Skeletal muscle tissue (tissue), 4 donors: ENCODE results near the gene OPN4. TPM values are rescaled to one million over a fixed set of nuclear protein-coding genes. Genes with fewer than 3 reads are reported as not detected.

Experiments used
- H3K27ac ChIP-seq: one replicate; pipeline ENCODE4 v1.7.0; 2013; ENCODE audit warnings: mild to moderate bottlenecking, low read depth, low read length, inconsistent platforms
- H3K27me3 ChIP-seq, 3 donors: one replicate each; pipeline ENCODE4 v1.7.0; 2013; ENCODE audit warnings: low read length in 3 of 3; ENCODE audit not compliant: control insufficient read depth in 3 of 3, insufficient read depth in 3 of 3
- H3K36me3 ChIP-seq, 3 donors: one replicate each; pipeline ENCODE4 v1.7.0; 2013; ENCODE audit warnings: low read length in 3 of 3; ENCODE audit not compliant: control insufficient read depth in 3 of 3, insufficient read depth in 3 of 3
- H3K4me1 ChIP-seq, 3 donors: one replicate each; pipeline ENCODE4 v1.7.0; 2013; ENCODE audit warnings: low read length in 3 of 3, mild to moderate bottlenecking in 3 of 3; ENCODE audit not compliant: control insufficient read depth in 3 of 3, insufficient read depth in 3 of 3
- H3K4me3 ChIP-seq, 3 donors: one replicate each; pipeline ENCODE4 v1.7.0; 2013; ENCODE audit warnings: low read length in 3 of 3
- H3K9ac ChIP-seq, 3 donors: one replicate each; pipeline ENCODE4 v1.7.0; 2013; ENCODE audit warnings: low read length in 3 of 3, mild to moderate bottlenecking in 3 of 3, moderate library complexity in 2 of 3, low read depth in 1 of 3
- H3K9me3 ChIP-seq, 3 donors: one replicate each; pipeline ENCODE4 v1.7.0; 2013; ENCODE audit warnings: low read length in 3 of 3; ENCODE audit not compliant: control insufficient read depth in 3 of 3
- total RNA-seq: library from RNA; depleted of rRNA; stranded (reverse); fragments of >200 nt; gene quantifications from one replicate; pipeline ENCODE4 v1.2.3, GENCODE V29; 2014
- donor health status: Osteomylitis.

The OPN4 gene
- total RNA-seq, 1 donor from 2014 or later: not detected

GRCh38 chr10:86691333-86692022, 37.1 kb downstream of the OPN4 start:
- Histone ChIP-seq H3K27ac (peak overlapping the region; percentile 56), H3K9ac (peak overlapping the region in 1 of 3 donors; percentile 64), H3K9me3 (no peaks in the 10 kb centered on the region), H3K27me3 (no peaks in the 10 kb centered on the region), H3K36me3 (peaks cover 89 to 90% (median 89%) of the 10 kb centered on the region in 3 donors), H3K4me3 (no peak overlapping the region), H3K4me1 (peaks cover 65 to 100% (median 95%) of the 10 kb centered on the region in 3 donors)

DNA sequence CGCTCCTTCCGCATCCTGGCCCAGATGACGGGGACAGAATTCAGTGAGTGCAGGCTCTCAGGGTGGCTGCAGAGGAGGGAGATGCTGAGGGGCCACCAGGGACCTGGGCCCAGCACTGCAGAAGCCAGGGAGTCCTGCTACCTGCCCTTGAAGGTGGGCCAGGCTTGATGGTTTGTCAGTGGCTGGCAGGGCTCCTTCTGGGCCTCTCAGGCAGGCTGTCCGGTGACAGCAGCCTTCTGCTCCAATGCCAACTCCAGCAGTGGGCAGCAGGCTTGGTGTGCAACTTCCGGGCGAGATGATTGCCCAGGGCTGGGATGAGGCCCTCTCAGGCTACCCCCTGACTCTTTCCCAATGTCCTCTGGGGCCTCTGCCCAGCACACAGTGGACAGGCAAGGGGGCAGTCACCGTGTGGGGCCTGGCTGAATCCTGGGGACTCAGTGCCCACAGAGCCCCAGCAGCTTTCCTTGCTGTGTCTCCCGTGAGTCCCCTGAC, 37.7 kb downstream of the OPN4 start:
- Histone ChIP-seq H3K27me3 (no peaks in the 10 kb centered on the region), H3K36me3 (peaks cover 85 to 91% (median 88%) of the 10 kb centered on the region in 3 donors), H3K4me1 (peaks cover 62 to 99% (median 92%) of the 10 kb centered on the region in 3 donors), H3K4me3 (no peak overlapping the region), H3K9ac (peak overlapping the region in 1 of 3 donors; percentile 64), H3K9me3 (no peaks in the 10 kb centered on the region), H3K27ac (peak overlapping the region; percentile 56)

DNA sequence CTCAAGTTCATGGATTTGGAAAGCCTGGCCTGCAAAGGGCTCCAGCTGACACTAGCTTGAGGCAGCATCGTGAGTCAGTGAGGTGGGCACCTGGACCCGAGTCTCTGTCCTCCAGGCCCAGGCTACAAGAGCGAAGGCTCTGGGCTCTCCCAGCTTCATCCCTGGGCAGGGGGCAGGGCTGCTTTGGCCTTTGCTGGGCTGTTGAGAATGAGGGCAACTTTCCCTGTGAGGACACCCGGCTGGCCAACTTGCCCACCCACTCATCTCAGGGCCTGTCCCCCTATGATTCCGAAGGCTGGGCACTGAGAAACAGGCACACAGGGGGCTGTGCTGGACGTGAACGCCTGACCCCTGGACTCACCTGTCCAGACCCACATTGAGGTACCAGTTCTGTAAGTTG, 38.3 kb downstream of the OPN4 start:
- Histone ChIP-seq H3K36me3 (peaks cover 79 to 86% (median 84%) of the 10 kb centered on the region in 3 donors), H3K4me3 (no peak overlapping the region), H3K9ac (peak overlapping the region in 1 of 3 donors; percentile 64), H3K9me3 (no peaks in the 10 kb centered on the region), H3K27me3 (no peaks in the 10 kb centered on the region), H3K4me1 (peaks cover 57 to 93% (median 86%) of the 10 kb centered on the region in 3 donors), H3K27ac (peak overlapping the region; percentile 56)

DNA sequence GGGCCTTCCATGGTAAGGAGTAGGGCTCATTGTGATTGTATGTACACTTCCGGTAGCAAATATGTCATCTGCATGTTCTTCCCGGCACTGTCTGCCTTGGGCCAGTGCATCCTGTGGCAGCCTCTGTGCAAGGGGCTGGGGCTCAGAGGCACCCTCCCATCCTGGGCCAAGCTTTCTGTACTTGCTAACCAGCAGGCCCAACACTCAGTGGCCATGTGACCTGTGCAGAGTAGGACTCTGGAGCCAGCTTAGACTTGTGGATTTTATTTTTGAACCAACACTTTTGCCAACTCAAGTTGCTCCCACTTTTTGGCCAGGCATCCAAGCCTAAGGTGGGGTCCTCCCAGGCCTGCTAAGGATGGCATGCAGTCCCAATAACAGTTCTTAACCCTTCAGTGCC, 38.9 kb downstream of the OPN4 start:
- H3K9me3 ChIP-seq: no peaks in the 10 kb centered on the region
- H3K27me3 ChIP-seq: no peaks in the 10 kb centered on the region
- H3K27ac ChIP-seq: peak overlapping the region; percentile 56
- peak overlapping the region in 1 of 3 donors; percentile 64 for H3K9ac ChIP-seq
- no peak overlapping the region for H3K4me3 ChIP-seq
- H3K36me3 ChIP-seq: peaks cover 80 to 87% (median 86%) of the 10 kb centered on the region in 3 donors
- H3K4me1 ChIP-seq: peaks cover 51 to 92% (median 82%) of the 10 kb centered on the region in 3 donors

DNA sequence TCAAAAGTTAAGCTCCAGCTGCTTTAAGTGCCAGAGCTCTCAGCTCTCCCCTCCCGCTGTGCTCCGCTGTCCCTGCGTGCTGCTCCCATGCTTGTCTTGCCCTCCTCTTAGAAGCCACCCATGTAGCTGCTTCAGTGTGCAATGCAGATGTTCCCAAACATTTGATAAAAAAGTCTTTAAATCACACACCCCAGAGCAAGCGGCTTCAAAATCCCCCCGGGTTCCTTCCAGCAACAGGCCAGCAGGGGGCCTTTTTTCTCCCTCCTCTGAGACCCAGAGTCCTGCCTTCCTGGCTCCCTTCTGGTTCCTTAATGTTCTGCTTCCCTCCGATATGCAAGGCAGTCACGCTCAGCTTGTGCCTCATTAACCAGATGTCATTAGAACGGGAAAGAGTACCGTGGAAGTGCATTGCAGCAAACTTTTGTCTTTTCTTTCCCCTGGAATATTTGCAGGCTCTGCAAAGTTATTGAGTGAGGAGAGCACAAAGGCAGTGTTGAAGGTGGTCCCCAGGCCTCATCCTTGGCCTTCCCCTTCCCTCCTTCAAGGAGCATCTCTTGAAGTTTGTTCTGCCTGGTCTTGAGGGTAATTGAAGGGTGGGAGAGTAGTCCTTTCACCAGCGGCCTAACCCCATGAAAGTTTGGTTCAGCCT, 39.5 kb downstream of the OPN4 start:
- Histone ChIP-seq H3K9me3 (no peaks in the 10 kb centered on the region), H3K36me3 (peaks cover 84 to 87% (median 86%) of the 10 kb centered on the region in 3 donors), H3K27ac (no peak overlapping the region), H3K9ac (peak overlapping the region in 1 of 3 donors; percentile 64), H3K4me3 (no peak overlapping the region), H3K27me3 (no peaks in the 10 kb centered on the region), H3K4me1 (peaks cover 53 to 92% (median 83%) of the 10 kb centered on the region in 3 donors)

DNA sequence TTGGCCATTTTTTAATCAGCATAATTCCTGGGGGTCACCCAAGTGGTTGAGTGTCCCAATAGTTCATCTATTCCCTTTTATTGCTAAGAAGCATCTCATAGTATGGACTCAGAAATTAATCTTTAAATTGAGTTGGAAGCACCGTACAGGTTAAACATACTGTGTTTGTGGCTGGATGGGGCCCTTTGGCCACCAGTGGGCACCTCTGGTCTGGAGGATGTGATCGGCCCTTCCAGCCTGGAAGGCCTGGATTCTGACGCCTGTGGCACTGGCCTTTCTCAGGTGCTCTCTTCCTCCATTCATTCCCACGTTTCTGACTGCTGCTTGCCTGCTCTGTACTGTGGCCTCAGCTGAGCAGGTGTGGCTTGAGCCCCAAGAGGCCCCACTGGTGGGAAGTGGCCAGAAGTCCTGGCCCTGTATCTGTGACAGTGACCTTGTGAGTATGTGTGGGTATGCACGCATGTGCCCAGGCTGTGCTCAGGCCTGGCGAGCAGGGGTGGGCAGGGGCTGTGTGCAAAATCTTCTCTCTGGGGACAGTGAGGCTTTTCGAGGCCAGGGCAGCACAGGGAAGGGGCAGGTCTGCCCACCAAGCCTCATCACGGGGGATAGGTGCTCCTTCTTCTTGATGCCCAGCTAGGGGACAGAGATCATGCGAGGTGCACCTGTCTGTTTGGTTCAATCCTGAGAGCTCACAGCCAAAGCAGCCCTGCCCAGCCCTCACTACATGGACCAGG, 44.0 kb downstream of the OPN4 start:
- H3K36me3 ChIP-seq: peaks cover 86 to 88% (median 87%) of the 10 kb centered on the region in 3 donors
- H3K4me3 ChIP-seq: no peak overlapping the region
- peak overlapping the region in 1 of 3 donors; percentile 25 for H3K9ac ChIP-seq
- H3K9me3 ChIP-seq: no peaks in the 10 kb centered on the region
- H3K4me1 ChIP-seq: peaks cover 27 to 86% (median 63%) of the 10 kb centered on the region in 3 donors
- H3K27ac ChIP-seq: peak overlapping the region; percentile 7
- H3K27me3 ChIP-seq: no peaks in the 10 kb centered on the region

GRCh38 chr10:86699125-86699524, 44.8 kb downstream of the OPN4 start:
- Histone ChIP-seq H3K27me3 (no peaks in the 10 kb centered on the region), H3K9ac (peak overlapping the region in 1 of 3 donors; percentile 33), H3K4me1 (peaks cover 23 to 81% (median 59%) of the 10 kb centered on the region in 3 donors), H3K9me3 (no peaks in the 10 kb centered on the region), H3K36me3 (peaks cover 80 to 83% (median 80%) of the 10 kb centered on the region in 3 donors), H3K27ac (no peak overlapping the region), H3K4me3 (no peak overlapping the region)

DNA sequence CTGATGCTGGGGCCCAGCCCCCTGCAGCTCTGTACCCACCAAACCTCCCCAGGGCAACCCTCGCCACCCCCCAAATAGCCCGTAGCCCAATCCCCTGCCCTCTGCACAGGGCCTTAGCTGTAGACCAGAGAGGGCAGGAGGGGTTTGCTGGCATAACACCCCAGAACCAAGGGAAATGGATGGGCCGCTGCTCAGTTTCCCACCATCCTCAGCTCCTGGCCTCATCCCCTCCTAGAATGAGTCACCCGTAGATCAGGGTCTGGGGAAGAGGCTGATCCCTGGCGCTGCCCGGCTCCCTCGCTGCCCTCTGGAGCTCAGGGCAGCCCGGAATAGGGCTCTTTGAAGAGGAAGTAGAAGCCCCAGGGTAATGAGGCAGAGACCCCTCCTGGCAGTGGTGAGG, 45.2 kb downstream of the OPN4 start:
- Histone ChIP-seq H3K27ac (no peak overlapping the region), H3K27me3 (no peaks in the 10 kb centered on the region), H3K4me1 (peaks cover 22 to 77% (median 55%) of the 10 kb centered on the region in 3 donors), H3K4me3 (no peak overlapping the region), H3K9me3 (no peaks in the 10 kb centered on the region), H3K9ac (peak overlapping the region in 1 of 3 donors; percentile 33), H3K36me3 (peaks cover 76 to 79% (median 77%) of the 10 kb centered on the region in 3 donors)

- peaks cover 70 to 73% (median 72%) of the 10 kb centered on the region in 3 donors for H3K36me3 ChIP-seq
- no peak overlapping the region for H3K27ac ChIP-seq
- no peaks in the 10 kb centered on the region for H3K9me3 ChIP-seq
- peak overlapping the region in 1 of 3 donors; percentile 57 for H3K9ac ChIP-seq
- H3K27me3 ChIP-seq: no peaks in the 10 kb centered on the region
- no peak overlapping the region for H3K4me3 ChIP-seq
- peaks cover 18 to 76% (median 53%) of the 10 kb centered on the region in 3 donors for H3K4me1 ChIP-seq
These were observed 45.9 kb downstream of the OPN4 start for GRCh38 chr10:86699991-86700840.
